ENCODE data around the gene DACT1. TPM values are rescaled to one million over a fixed set of nuclear protein-coding genes. Genes with fewer than 3 reads are reported as not detected.

Gene DACT1
- total RNA-seq, 2 experiments from 2014 or later: 1.3 TPM

DNA sequence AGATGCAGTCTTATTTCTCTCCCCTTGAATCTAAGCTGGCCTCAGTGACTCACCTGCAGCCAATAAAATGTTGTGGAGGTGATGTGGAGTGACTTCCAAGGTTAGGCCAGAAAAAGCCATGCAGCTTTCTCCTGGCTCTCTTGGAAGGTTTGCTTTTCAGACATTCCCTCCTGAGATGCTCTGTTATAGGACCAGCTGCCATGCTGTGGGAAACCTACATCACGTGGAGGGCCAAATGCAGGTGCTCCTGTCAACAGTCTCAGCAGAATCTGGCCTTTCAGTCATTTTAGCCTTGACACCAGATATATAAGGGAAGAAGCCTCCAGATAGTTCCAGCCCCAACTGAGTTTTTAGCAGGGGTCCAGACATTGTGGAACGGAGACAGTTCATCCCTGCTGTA is 38.1 kb upstream of the DACT1 start:
- Histone ChIP-seq H3K9me3 (ENCODE audit: control insufficient read depth in 1 of 2, insufficient read depth in 1 of 2, low read length in 2 of 2) (no peaks in the 10 kb centered on the region), H3K4me1 (ENCODE audit: insufficient read depth, low read length) (peaks cover 28% of the 10 kb centered on the region), H3K4me3 (ENCODE audit: low read length) (no peak overlapping the region), H3K36me3 (ENCODE audit: insufficient read depth, low read length) (no peaks in the 10 kb centered on the region), H3K27me3 (ENCODE audit: control insufficient read depth in 1 of 2, insufficient read depth in 2 of 2, low read length in 2 of 2) (no peaks in the 10 kb centered on the region), H3K27ac (ENCODE audit: low read depth in 1 of 2, low read length in 2 of 2) (no peak overlapping the region)
- CTCF ChIA-PET: no interaction called here
- H3K36me3 Mint-ChIP-seq (ENCODE audit: low read depth): no peaks in the 10 kb centered on the region
- DNase-seq (no peak), ATAC-seq (ENCODE audit: poor library complexity) (no peak)
- TF ChIP-seq, protein P1, sequence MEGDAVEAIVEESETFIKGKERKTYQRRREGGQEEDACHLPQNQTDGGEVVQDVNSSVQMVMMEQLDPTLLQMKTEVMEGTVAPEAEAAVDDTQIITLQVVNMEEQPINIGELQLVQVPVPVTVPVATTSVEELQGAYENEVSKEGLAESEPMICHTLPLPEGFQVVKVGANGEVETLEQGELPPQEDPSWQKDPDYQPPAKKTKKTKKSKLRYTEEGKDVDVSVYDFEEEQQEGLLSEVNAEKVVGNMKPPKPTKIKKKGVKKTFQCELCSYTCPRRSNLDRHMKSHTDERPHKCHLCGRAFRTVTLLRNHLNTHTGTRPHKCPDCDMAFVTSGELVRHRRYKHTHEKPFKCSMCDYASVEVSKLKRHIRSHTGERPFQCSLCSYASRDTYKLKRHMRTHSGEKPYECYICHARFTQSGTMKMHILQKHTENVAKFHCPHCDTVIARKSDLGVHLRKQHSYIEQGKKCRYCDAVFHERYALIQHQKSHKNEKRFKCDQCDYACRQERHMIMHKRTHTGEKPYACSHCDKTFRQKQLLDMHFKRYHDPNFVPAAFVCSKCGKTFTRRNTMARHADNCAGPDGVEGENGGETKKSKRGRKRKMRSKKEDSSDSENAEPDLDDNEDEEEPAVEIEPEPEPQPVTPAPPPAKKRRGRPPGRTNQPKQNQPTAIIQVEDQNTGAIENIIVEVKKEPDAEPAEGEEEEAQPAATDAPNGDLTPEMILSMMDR (IDR thresholded peaks at IDR 0.05): no peak
- H3K4me3 Mint-ChIP-seq: no peak overlapping the region
- H3K27ac Mint-ChIP-seq: no peak overlapping the region
- peaks cover 38% of the 10 kb centered on the region for H3K4me1 Mint-ChIP-seq (ENCODE audit: low read depth)
- peaks cover 18% of the 10 kb centered on the region for H3K27me3 Mint-ChIP-seq
- POLR2A ChIA-PET: interaction anchor here (0.7 kb wide), 1 partner anchor 153 kb away, joined by 3 read pairs; no protein-coding TSS in a partner anchor
- intact Hi-C loops (cut with DNase I, micrococcal nuclease): no loop called here
- H3K9me3 Mint-ChIP-seq: no peaks in the 10 kb centered on the region

DNA sequence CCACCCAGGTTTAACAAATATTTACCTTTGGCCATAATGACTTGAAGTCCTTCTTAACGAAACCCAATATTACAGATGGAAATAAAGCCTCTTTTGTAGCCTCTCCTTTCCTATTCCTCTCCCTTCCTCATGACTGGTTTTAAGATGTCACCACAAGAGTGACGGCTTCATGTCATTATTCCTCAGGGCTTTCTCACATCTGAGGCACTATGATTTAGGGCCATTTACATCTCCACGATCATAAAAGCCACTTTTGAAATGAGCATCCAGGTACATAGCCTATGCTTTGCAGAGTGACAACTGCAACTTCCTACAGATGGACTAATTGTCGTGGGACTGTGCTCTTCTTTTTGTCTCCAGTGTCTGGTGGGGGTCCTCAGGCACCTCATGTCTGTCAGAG is 32.3 kb upstream of the DACT1 start:
- no peaks in the 10 kb centered on the region for H3K4me1 Mint-ChIP-seq (ENCODE audit: low read depth)
- H3K36me3 Mint-ChIP-seq (ENCODE audit: low read depth): no peaks in the 10 kb centered on the region
- no peak overlapping the region for H3K27ac ChIP-seq (ENCODE audit: low read depth in 1 of 2, low read length in 2 of 2)
- H3K4me1 ChIP-seq (ENCODE audit: insufficient read depth, low read length): no peaks in the 10 kb centered on the region
- ATAC-seq (ENCODE audit: poor library complexity) (no peak), DNase-seq (no peak)
- H3K4me3 ChIP-seq (ENCODE audit: low read length): no peak overlapping the region
- TF ChIP-seq, protein P1 (IDR thresholded peaks at IDR 0.05): no peak
- H3K4me3 Mint-ChIP-seq: no peak overlapping the region
- no peaks in the 10 kb centered on the region for H3K27me3 ChIP-seq (ENCODE audit: control insufficient read depth in 1 of 2, insufficient read depth in 2 of 2, low read length in 2 of 2)
- POLR2A ChIA-PET: no interaction called here
- peaks cover 15% of the 10 kb centered on the region for H3K27me3 Mint-ChIP-seq
- H3K9me3 ChIP-seq (ENCODE audit: control insufficient read depth in 1 of 2, insufficient read depth in 1 of 2, low read length in 2 of 2): no peaks in the 10 kb centered on the region
- intact Hi-C loops (cut with DNase I, micrococcal nuclease): no loop called here
- H3K36me3 ChIP-seq (ENCODE audit: insufficient read depth, low read length): no peaks in the 10 kb centered on the region
- H3K27ac Mint-ChIP-seq: no peak overlapping the region
- CTCF ChIA-PET: no interaction called here
- H3K9me3 Mint-ChIP-seq: no peaks in the 10 kb centered on the region

DNA sequence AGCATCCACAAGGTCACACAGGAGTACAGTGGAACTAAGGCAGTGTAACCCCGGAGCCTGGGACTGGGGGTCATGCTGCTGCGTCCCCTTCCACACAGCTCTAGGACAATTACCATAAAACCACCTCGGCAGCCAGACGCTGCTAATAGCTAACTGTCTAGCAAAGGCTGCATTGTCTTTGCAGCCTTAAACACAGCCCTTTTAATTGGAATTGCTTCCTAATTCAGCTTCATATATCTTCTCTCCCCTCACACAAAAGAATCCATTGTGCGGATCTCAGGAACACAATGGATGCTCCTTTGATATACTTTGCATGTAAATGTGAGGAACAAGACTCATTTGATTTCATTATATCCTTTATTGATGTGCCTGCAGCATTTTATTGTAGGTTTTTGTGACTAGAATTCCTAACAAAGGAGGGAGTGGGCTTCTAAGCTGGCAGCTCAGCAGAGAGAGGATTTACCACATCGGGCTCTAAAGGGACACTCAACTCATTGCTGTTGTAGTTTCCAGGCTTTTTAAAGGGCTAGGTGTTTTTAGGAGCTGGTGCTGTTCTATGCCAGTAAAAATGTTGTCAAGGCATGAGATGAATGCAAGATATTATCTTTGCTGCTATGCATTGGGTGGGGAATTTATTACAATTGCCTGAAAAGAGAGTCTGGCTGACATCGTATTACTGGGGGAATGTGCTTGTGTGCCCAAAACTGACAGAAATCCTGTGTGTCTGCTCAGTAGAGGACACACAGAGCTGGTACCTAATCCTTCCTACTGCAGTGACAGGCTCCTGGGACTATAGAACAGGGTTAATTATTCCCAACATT is 30.4 kb upstream of the DACT1 start:
- no peaks in the 10 kb centered on the region for H3K27me3 ChIP-seq (ENCODE audit: control insufficient read depth in 1 of 2, insufficient read depth in 2 of 2, low read length in 2 of 2)
- ATAC-seq (ENCODE audit: poor library complexity): no peak
- TF ChIP-seq, protein P1 (IDR thresholded peaks at IDR 0.05): no peak
- Mint-ChIP-seq H3K4me3 (no peak overlapping the region), H3K4me1 (ENCODE audit: low read depth) (no peaks in the 10 kb centered on the region), H3K27me3 (peaks cover 4% of the 10 kb centered on the region), H3K9me3 (no peaks in the 10 kb centered on the region), H3K36me3 (ENCODE audit: low read depth) (no peaks in the 10 kb centered on the region), H3K27ac (no peak overlapping the region)
- H3K9me3 ChIP-seq (ENCODE audit: control insufficient read depth in 1 of 2, insufficient read depth in 1 of 2, low read length in 2 of 2): no peaks in the 10 kb centered on the region
- no peak for DNase-seq
- intact Hi-C loops (cut with DNase I, micrococcal nuclease): no loop called here
- H3K4me3 ChIP-seq (ENCODE audit: low read length): no peak overlapping the region
- H3K36me3 ChIP-seq (ENCODE audit: insufficient read depth, low read length): no peaks in the 10 kb centered on the region
- CTCF ChIA-PET: no interaction called here
- POLR2A ChIA-PET: no interaction called here
- no peak overlapping the region for H3K27ac ChIP-seq (ENCODE audit: low read depth in 1 of 2, low read length in 2 of 2)
- H3K4me1 ChIP-seq (ENCODE audit: insufficient read depth, low read length): no peaks in the 10 kb centered on the region

Data from CD4-positive, alpha-beta T cell (primary cell).